Esophagus muscularis mucosa (tissue), 4 donors: ENCODE measurements around the gene IFITM1.
"Not testable (repeated sequence)": the region's sequence is repeated elsewhere in the genome, so short reads cannot be mapped to it uniquely, and the experiment has no call there.

Source experiments
- CTCF ChIP-seq, 3 experiments: fragments of 200-600 bp in 2 of 3; fragments of 450-650 bp in 1 of 3; sonication (generic) in 2 of 3; IDR thresholded peaks; one replicate each; pipeline ENCODE4 v1.5.1; 2017 to 2019; ENCODE audit warnings: antibody characterized with exemption in 3 of 3, mild to moderate bottlenecking in 2 of 3, moderate library complexity in 1 of 3
- EP300 ChIP-seq: sonication (generic); formaldehyde crosslinking; IDR thresholded peaks from one replicate; pipeline ENCODE4 v1.6.1; 2017; ENCODE audit warnings: antibody characterized with exemption
- POLR2A ChIP-seq: fragments of 450-650 bp; IDR thresholded peaks from one replicate; pipeline ENCODE4 v1.6.1; 2017; ENCODE audit warnings: antibody characterized with exemption, moderate library complexity, mild to moderate bottlenecking, low read depth
- POLR2AphosphoS5 ChIP-seq, 2 donors: sonication (generic); formaldehyde crosslinking; IDR thresholded peaks; one replicate each; pipeline ENCODE4 v1.6.1; 2017; ENCODE audit warnings: antibody characterized with exemption in 2 of 2

GRCh38 chr11:319121-319887 is 5.5 kb downstream of the IFITM1 start:
- peak in 2 of 3 experiments; percentile 13 to 21 for TF ChIP-seq CTCF (IDR thresholded peaks at IDR 0.05)
- peak in 1 of 2 donors; percentile 35 for TF ChIP-seq POLR2AphosphoS5 (IDR thresholded peaks at IDR 0.05)
- TF ChIP-seq POLR2A, EP300: not testable (repeated sequence)
